A549 (cell line): ENCODE data around the gene COCH.

Experiments used
- ATOH8 ChIP-seq: fragments of 250-450 bp; sonication (Bioruptor Pico); IDR thresholded peaks from 2 replicates; pipeline ENCODE4 v1.5.0; 2020; ENCODE audit warnings: low read depth, mild to moderate bottlenecking, moderate library complexity
- BHLHE40 ChIP-seq: IDR thresholded peaks from 2 replicates; pipeline ENCODE4 v1.6.1; 2012; ENCODE audit warnings: low read depth, low read length, inconsistent platforms
- CBX8 ChIP-seq: fragments of 200-600 bp; sonication (generic); IDR thresholded peaks from 2 replicates; pipeline ENCODE4 v1.6.1; 2016
- CEBPB ChIP-seq, 2 experiments: fragments of >200 bp in 1 of 2; sonication (Bioruptor Twin) in 1 of 2; formaldehyde crosslinking in 1 of 2; IDR thresholded peaks; 2 replicates each; pipeline ENCODE4 v1.6.1; 2012 to 2016
- ESRRA ChIP-seq: fragments of 150-350 bp; IDR thresholded peaks from 2 replicates; pipeline ENCODE4 v1.6.1; 2014; ENCODE audit warnings: mild to moderate bottlenecking, low read length, borderline replicate concordance
- JUNB ChIP-seq: fragments of >200 bp; sonication (Bioruptor Twin); formaldehyde crosslinking; IDR thresholded peaks from 2 replicates; pipeline ENCODE4 v1.6.1; 2016
- MYC ChIP-seq: IDR thresholded peaks from 2 replicates; pipeline ENCODE4 v1.6.1; 2012; ENCODE audit warnings: mild to moderate bottlenecking, inconsistent platforms, low read length, improper control_type of control experiment, borderline replicate concordance
- POLR2AphosphoS2 ChIP-seq: conservative IDR thresholded peaks from 2 replicates; pipeline ENCODE4 v1.6.1; 2012; ENCODE audit warnings: low read length, improper control_type of control experiment, inconsistent platforms
- ZSCAN20 ChIP-seq: fragments of 250-450 bp; sonication (Bioruptor Pico); IDR thresholded peaks from 2 replicates; pipeline ENCODE4 v1.8.0; 2022; ENCODE audit warnings: mild to moderate bottlenecking, moderate library complexity
- TF ChIP-seq, protein P1 (sequence below): fragments of >200 bp; sonication (Bioruptor Twin); formaldehyde crosslinking; IDR thresholded peaks from 3 replicates; pipeline ENCODE4 v1.5.1; 2016
- TF ChIP-seq, protein P2 (sequence below): fragments of 450-650 bp; IDR thresholded peaks from 2 replicates; pipeline ENCODE4 v1.6.1; 2014; ENCODE audit warnings: antibody characterized with exemption
- TF ChIP-seq, protein P3 (sequence below): IDR thresholded peaks from 2 replicates; pipeline ENCODE4 v1.6.1; 2012

GRCh38 chr14:30854492-30854891, 19.9 kb upstream of the COCH start:
- TF ChIP-seq, protein P1, sequence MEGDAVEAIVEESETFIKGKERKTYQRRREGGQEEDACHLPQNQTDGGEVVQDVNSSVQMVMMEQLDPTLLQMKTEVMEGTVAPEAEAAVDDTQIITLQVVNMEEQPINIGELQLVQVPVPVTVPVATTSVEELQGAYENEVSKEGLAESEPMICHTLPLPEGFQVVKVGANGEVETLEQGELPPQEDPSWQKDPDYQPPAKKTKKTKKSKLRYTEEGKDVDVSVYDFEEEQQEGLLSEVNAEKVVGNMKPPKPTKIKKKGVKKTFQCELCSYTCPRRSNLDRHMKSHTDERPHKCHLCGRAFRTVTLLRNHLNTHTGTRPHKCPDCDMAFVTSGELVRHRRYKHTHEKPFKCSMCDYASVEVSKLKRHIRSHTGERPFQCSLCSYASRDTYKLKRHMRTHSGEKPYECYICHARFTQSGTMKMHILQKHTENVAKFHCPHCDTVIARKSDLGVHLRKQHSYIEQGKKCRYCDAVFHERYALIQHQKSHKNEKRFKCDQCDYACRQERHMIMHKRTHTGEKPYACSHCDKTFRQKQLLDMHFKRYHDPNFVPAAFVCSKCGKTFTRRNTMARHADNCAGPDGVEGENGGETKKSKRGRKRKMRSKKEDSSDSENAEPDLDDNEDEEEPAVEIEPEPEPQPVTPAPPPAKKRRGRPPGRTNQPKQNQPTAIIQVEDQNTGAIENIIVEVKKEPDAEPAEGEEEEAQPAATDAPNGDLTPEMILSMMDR: no peak
- TF ChIP-seq, protein P2, sequence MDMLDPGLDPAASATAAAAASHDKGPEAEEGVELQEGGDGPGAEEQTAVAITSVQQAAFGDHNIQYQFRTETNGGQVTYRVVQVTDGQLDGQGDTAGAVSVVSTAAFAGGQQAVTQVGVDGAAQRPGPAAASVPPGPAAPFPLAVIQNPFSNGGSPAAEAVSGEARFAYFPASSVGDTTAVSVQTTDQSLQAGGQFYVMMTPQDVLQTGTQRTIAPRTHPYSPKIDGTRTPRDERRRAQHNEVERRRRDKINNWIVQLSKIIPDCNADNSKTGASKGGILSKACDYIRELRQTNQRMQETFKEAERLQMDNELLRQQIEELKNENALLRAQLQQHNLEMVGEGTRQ: no peak
- TF ChIP-seq ESRRA (no peak), ZSCAN20 (no peak), CBX8 (no peak), POLR2AphosphoS2 (no peak), MYC (no peak), CEBPB (IDR thresholded peaks at IDR 0.05) (no peak), ATOH8 (CRISPR knock-in tag) (no peak), JUNB (no peak), BHLHE40 (no peak)
- TF ChIP-seq, protein P3, sequence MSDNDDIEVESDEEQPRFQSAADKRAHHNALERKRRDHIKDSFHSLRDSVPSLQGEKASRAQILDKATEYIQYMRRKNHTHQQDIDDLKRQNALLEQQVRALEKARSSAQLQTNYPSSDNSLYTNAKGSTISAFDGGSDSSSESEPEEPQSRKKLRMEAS: no peak
